ENCODE results near the gene ZMYND8.
"Not testable (repeated sequence)": the region's sequence is repeated elsewhere in the genome, so short reads cannot be mapped to it uniquely, and the experiment has no call there.

The ZMYND8 gene

DNA sequence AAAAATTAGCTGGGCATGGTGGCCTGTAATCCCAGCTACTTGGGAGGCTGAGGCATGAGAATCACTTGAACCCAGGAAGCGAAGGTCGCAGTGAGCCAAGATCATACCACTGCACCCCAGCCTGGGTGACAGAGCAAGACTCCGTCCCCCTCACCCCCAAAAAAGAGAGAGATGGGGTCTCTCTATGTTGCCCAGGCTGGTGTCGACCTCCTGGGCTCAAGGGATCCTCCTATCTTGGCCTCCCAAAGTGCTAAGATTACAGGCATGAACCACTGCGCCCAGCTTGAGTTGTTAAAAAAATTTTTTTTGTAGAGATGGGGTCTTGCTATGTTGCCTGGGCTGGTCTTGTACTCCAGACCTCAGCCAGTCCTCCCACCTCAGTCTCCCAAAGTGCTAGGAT is 29.5 kb upstream of the ZMYND8 start:
- not testable (repeated sequence) for H3K9ac ChIP-seq (ENCODE audit: low read length); H3K4me1 ChIP-seq (ENCODE audit: control insufficient read depth, insufficient read depth, low read length); H3K36me3 ChIP-seq (ENCODE audit: control insufficient read depth, insufficient read depth, low read length); H3K4me3 ChIP-seq (ENCODE audit: low read length); H3K27me3 ChIP-seq (ENCODE audit: control insufficient read depth, insufficient read depth, low read length); H3K9me3 ChIP-seq (ENCODE audit: control insufficient read depth, low read length)

GRCh38 chr20:47382746-47383415 is 26.4 kb upstream of the ZMYND8 start:
- H3K4me1 ChIP-seq (ENCODE audit: control insufficient read depth, insufficient read depth, low read length), result no peaks in the 10 kb centered on the region
- H3K4me3 ChIP-seq (ENCODE audit: low read length), result no peak overlapping the region
- no peaks in the 10 kb centered on the region for H3K36me3 ChIP-seq (ENCODE audit: control insufficient read depth, insufficient read depth, low read length)
- H3K27me3 ChIP-seq (ENCODE audit: control insufficient read depth, insufficient read depth, low read length), result no peaks in the 10 kb centered on the region
- H3K9ac ChIP-seq (ENCODE audit: low read length), result no peak overlapping the region
- no peaks in the 10 kb centered on the region for H3K9me3 ChIP-seq (ENCODE audit: control insufficient read depth, low read length)

DNA sequence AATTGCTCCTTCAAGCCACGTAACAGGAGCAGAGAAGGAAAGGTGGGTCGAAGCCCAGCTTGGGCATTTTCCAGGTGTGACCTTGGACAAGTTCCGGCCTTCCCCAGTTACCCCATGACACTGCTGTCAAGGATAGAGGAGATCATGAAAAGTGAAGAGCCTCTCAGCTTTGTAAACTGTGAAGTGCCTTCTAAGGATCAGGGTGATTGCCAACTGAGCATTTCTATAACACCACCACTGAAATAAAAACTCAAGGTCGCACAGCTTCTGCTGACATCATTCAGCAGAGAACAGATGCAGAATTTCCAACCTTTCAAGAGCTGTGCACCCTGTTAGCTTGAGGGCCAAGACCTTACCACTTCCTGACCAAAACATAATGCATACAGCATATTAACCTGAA is 24.0 kb upstream of the ZMYND8 start:
- no peaks in the 10 kb centered on the region for H3K36me3 ChIP-seq (ENCODE audit: control insufficient read depth, insufficient read depth, low read length)
- H3K4me1 ChIP-seq (ENCODE audit: control insufficient read depth, insufficient read depth, low read length), result no peaks in the 10 kb centered on the region
- H3K9ac ChIP-seq (ENCODE audit: low read length), result no peak overlapping the region
- no peak overlapping the region for H3K4me3 ChIP-seq (ENCODE audit: low read length)
- no peaks in the 10 kb centered on the region for H3K9me3 ChIP-seq (ENCODE audit: control insufficient read depth, low read length)
- no peaks in the 10 kb centered on the region for H3K27me3 ChIP-seq (ENCODE audit: control insufficient read depth, insufficient read depth, low read length)

- Histone ChIP-seq H3K4me3 (ENCODE audit: low read length) (no peak overlapping the region), H3K36me3 (ENCODE audit: control insufficient read depth, insufficient read depth, low read length) (no peaks in the 10 kb centered on the region), H3K9me3 (ENCODE audit: control insufficient read depth, low read length) (no peaks in the 10 kb centered on the region), H3K4me1 (ENCODE audit: control insufficient read depth, insufficient read depth, low read length) (no peaks in the 10 kb centered on the region), H3K27me3 (ENCODE audit: control insufficient read depth, insufficient read depth, low read length) (no peaks in the 10 kb centered on the region), H3K9ac (ENCODE audit: low read length) (no peak overlapping the region)
These were observed 23.1 kb upstream of the ZMYND8 start for GRCh38 chr20:47379433-47380150.

- Histone ChIP-seq H3K36me3 (ENCODE audit: control insufficient read depth, insufficient read depth, low read length) (no peaks in the 10 kb centered on the region), H3K9ac (ENCODE audit: low read length) (no peak overlapping the region), H3K27me3 (ENCODE audit: control insufficient read depth, insufficient read depth, low read length) (no peaks in the 10 kb centered on the region), H3K4me3 (ENCODE audit: low read length) (no peak overlapping the region), H3K9me3 (ENCODE audit: control insufficient read depth, low read length) (no peaks in the 10 kb centered on the region), H3K4me1 (ENCODE audit: control insufficient read depth, insufficient read depth, low read length) (peaks cover 6% of the 10 kb centered on the region)
These were observed 20.7 kb upstream of the ZMYND8 start for GRCh38 chr20:47377122-47377722.

GRCh38 chr20:47376096-47376643 is 19.7 kb upstream of the ZMYND8 start:
- not testable (repeated sequence) for H3K9ac ChIP-seq (ENCODE audit: low read length); H3K36me3 ChIP-seq (ENCODE audit: control insufficient read depth, insufficient read depth, low read length)

DNA sequence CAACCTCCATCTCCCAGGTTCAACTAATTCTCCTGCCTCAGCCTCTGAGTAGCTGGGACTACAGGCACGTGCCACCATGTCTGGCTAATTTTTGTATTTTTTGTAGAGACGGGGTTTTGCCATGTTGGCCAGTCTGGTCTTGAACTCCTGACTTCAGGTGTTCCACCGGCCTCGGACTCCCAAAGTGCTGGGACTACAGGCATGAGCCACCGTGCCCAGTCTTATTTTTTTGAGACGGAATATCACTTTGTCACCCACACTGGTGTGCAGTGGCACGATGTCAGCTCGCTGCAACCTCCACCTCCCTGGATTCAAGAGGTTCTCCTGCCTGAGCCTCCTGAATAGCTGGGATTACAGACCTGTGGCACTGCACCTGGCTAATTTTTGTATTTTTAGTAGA is 17.6 kb upstream of the ZMYND8 start:
- H3K9ac ChIP-seq (ENCODE audit: low read length); H3K4me1 ChIP-seq (ENCODE audit: control insufficient read depth, insufficient read depth, low read length); H3K4me3 ChIP-seq (ENCODE audit: low read length); H3K36me3 ChIP-seq (ENCODE audit: control insufficient read depth, insufficient read depth, low read length); H3K27me3 ChIP-seq (ENCODE audit: control insufficient read depth, insufficient read depth, low read length); H3K9me3 ChIP-seq (ENCODE audit: control insufficient read depth, low read length): not testable (repeated sequence)

More at GRCh38 chr20:47376096-47376643, 19.7 kb upstream of the ZMYND8 start:
- H3K4me1 ChIP-seq (ENCODE audit: control insufficient read depth, insufficient read depth, low read length); H3K27me3 ChIP-seq (ENCODE audit: control insufficient read depth, insufficient read depth, low read length); H3K4me3 ChIP-seq (ENCODE audit: low read length); H3K9me3 ChIP-seq (ENCODE audit: control insufficient read depth, low read length): not testable (repeated sequence)

DNA sequence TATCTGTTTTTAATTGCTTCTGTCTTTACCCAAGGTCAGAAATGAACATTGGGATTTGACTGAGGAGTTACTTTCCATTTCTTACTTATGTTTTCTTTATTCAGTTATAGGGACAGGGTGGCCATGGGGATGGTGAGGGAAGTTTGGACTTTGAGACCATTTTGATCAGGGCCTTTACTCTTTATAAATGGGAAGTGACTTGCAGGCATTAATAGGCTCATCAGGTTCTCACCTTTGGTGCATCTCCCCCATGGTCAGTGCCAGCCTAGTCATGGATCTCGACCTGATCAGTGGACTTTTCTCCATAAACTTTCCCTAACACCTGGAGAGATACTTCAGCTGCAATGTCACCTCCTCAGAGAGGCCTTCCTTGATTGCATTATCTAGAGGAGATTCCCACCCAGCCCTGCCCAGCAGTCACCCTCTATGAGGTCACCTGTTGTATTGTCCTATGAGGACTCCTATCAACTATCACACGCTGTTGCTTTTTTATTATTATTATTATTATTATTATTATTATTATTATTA is 16.8 kb upstream of the ZMYND8 start:
- H3K9me3 ChIP-seq (ENCODE audit: control insufficient read depth, low read length), result no peaks in the 10 kb centered on the region
- no peak overlapping the region for H3K9ac ChIP-seq (ENCODE audit: low read length)
- no peak overlapping the region for H3K4me3 ChIP-seq (ENCODE audit: low read length)
- no peaks in the 10 kb centered on the region for H3K36me3 ChIP-seq (ENCODE audit: control insufficient read depth, insufficient read depth, low read length)
- peaks cover 6% of the 10 kb centered on the region for H3K4me1 ChIP-seq (ENCODE audit: control insufficient read depth, insufficient read depth, low read length)
- H3K27me3 ChIP-seq (ENCODE audit: control insufficient read depth, insufficient read depth, low read length), result no peaks in the 10 kb centered on the region

- Histone ChIP-seq H3K27me3 (ENCODE audit: control insufficient read depth, insufficient read depth, low read length) (no peaks in the 10 kb centered on the region), H3K36me3 (ENCODE audit: control insufficient read depth, insufficient read depth, low read length) (no peaks in the 10 kb centered on the region), H3K4me1 (ENCODE audit: control insufficient read depth, insufficient read depth, low read length) (peaks cover 6% of the 10 kb centered on the region)
These were observed 14.6 kb upstream of the ZMYND8 start for GRCh38 chr20:47370850-47371782.

DNA sequence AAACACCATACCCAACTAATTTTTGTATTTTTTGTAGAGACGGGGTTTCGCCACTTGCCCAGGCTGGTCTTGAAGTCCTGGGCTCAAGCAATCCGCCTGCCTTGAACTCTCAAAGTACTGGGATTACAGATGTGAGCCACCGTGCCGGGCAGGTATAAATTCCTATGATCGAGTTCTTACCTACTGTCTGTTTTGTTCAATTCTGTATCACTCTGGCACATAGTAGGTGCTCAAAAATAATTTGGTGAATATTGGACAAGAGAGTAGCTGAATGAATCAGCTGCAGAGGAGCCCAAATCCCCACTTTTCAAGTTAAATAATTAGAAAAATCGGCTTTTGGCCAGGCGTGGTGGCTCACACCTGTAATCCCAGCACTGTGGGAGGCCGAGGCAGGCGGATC is 13.7 kb upstream of the ZMYND8 start:
- no peaks in the 10 kb centered on the region for H3K27me3 ChIP-seq (ENCODE audit: control insufficient read depth, insufficient read depth, low read length)
- no peaks in the 10 kb centered on the region for H3K9me3 ChIP-seq (ENCODE audit: control insufficient read depth, low read length)
- H3K9ac ChIP-seq (ENCODE audit: low read length), result no peak overlapping the region
- H3K4me1 ChIP-seq (ENCODE audit: control insufficient read depth, insufficient read depth, low read length), result peaks cover 6% of the 10 kb centered on the region
- H3K36me3 ChIP-seq (ENCODE audit: control insufficient read depth, insufficient read depth, low read length), result no peaks in the 10 kb centered on the region
- H3K4me3 ChIP-seq (ENCODE audit: low read length), result no peak overlapping the region

More at GRCh38 chr20:47370850-47371782, 14.6 kb upstream of the ZMYND8 start:
- Histone ChIP-seq H3K9me3 (ENCODE audit: control insufficient read depth, low read length) (no peaks in the 10 kb centered on the region), H3K4me3 (ENCODE audit: low read length) (no peak overlapping the region), H3K9ac (ENCODE audit: low read length) (no peak overlapping the region)

GRCh38 chr20:47368301-47368700 is 11.8 kb upstream of the ZMYND8 start:
- no peaks in the 10 kb centered on the region for H3K27me3 ChIP-seq (ENCODE audit: control insufficient read depth, insufficient read depth, low read length)
- no peak overlapping the region for H3K4me3 ChIP-seq (ENCODE audit: low read length)
- peaks cover 9% of the 10 kb centered on the region for H3K4me1 ChIP-seq (ENCODE audit: control insufficient read depth, insufficient read depth, low read length)
- no peaks in the 10 kb centered on the region for H3K36me3 ChIP-seq (ENCODE audit: control insufficient read depth, insufficient read depth, low read length)
- no peaks in the 10 kb centered on the region for H3K9me3 ChIP-seq (ENCODE audit: control insufficient read depth, low read length)
- H3K9ac ChIP-seq (ENCODE audit: low read length), result no peak overlapping the region
